Glutamatergic neuron (in vitro differentiated cells): ENCODE data around the gene CNOT1. TPM values are rescaled to one million over a fixed set of nuclear protein-coding genes. Genes with fewer than 3 reads are reported as not detected.
A peak's percentile ranks its signal among the peaks of the same experiment; 100 is the strongest.

Experiments used
- DNase-seq: peaks from one replicate; pipeline ENCODE4 v3.0.0; 2022
- H3K27ac Mint-ChIP-seq: one replicate; pipeline ENCODE4 v1.8.0; 2020; ENCODE audit warnings: mild to moderate bottlenecking, mixed read lengths, inconsistent platforms; ENCODE audit not compliant: unreplicated experiment
- H3K27me3 Mint-ChIP-seq: one replicate; pipeline ENCODE4 v1.8.0; 2020; ENCODE audit warnings: mild to moderate bottlenecking, moderate library complexity, mixed read lengths, inconsistent platforms; ENCODE audit not compliant: unreplicated experiment
- H3K36me3 Mint-ChIP-seq: one replicate; pipeline ENCODE4 v1.8.0; 2020; ENCODE audit warnings: mild to moderate bottlenecking, mixed read lengths, inconsistent platforms; ENCODE audit not compliant: unreplicated experiment
- H3K4me1 Mint-ChIP-seq: one replicate; pipeline ENCODE4 v1.8.0; 2020; ENCODE audit warnings: mild to moderate bottlenecking, low read depth, mixed read lengths, inconsistent platforms; ENCODE audit not compliant: unreplicated experiment
- H3K4me3 Mint-ChIP-seq: one replicate; pipeline ENCODE4 v1.8.0; 2020; ENCODE audit warnings: mild to moderate bottlenecking, mixed read lengths, inconsistent platforms; ENCODE audit not compliant: unreplicated experiment
- H3K9me3 Mint-ChIP-seq: one replicate; pipeline ENCODE4 v1.8.0; 2020; ENCODE audit warnings: mild to moderate bottlenecking, moderate library complexity, mixed read lengths, inconsistent platforms; ENCODE audit not compliant: unreplicated experiment
- CTCF ChIP-seq: fragments of 200-600 bp; sonication (generic); IDR thresholded peaks from one replicate; pipeline ENCODE4 v1.5.0; 2021; ENCODE audit not compliant: partially characterized antibody, unreplicated experiment
- long read RNA-seq: library from polyadenylated mRNA; unstranded; transcript quantifications from one replicate; pipeline ENCODE4 v2.0.0, GENCODE V29; 2020; ENCODE audit not compliant: unreplicated experiment
- total RNA-seq: library from RNA; stranded (reverse); fragmentation: NEBNext Ultra II Directional; extraction: Animal tissue kit (Norgen Biotek cat#: 25700); gene quantifications from one replicate; pipeline ENCODE4 v1.2.1, GENCODE V29; 2021; ENCODE audit not compliant: unreplicated experiment

Gene CNOT1
- 165 TPM for total RNA-seq
- long read RNA-seq, partial matches to known transcripts: 1 of 4 reads
- long read RNA-seq, other reads (novel, unspliced or antisense): 2 of 4 reads

DNA sequence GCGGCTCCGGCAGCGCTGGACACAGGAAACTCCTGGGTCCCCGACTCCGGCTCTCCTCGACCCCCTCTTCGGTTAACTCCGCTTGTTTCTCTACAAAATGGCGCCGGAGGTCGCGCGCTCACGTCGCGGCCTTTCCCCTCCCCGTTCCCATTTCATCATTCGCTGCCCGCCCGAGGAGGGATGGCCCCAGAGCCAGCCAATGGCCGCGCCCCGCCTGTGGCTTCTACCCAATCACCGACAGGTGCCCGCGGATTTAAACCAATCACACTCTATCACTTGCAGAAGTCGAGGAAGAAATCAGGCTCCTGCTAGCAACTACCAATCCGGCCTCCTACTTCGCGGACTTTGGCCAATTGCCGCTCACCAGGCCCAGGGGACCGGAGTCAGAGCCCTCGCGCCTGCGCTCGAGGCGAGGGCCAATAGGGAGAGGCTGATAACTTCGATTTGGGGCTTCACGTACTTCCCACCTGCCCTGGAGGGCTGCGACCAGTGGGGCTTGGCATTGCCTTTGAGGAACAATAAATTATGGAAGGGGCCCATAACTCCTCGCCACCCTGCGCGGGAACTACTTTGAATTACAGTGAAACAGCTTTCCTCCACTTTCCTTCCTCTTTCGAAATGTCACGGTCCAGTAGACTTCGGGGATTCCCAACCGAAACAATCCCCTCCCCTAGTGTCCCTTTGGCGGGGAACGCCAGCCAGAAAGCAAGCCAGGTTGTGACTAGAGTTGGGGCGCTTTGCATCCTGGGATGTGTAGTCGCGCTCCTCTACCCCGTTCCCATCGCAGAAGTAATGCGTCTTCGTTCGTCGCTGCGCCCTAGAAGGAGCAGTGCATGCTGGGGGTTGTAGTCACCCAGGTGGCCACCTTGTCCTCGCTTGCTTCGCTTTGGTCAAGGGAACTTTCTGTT, at the start of gene CNOT1:
Gene CNOT1 (minus strand): TSS at position 94 of the 908 bp plus-strand sequence. CDS start 30,489 bp downstream, outside the sequence.
- Mint-ChIP-seq H3K27ac (peak within 1 kb of the TSS; percentile 98), H3K9me3 (peaks cover 13% of the 10 kb centered on the region), H3K27me3 (peaks cover 11% of the 10 kb centered on the region), H3K4me3 (peak within 1 kb of the TSS; percentile 98), H3K4me1 (peaks cover 5% of the 10 kb centered on the region), H3K36me3 (no peaks in the 10 kb centered on the region)
- no peak for TF ChIP-seq CTCF
- DNase-seq: peak; percentile 98

DNA sequence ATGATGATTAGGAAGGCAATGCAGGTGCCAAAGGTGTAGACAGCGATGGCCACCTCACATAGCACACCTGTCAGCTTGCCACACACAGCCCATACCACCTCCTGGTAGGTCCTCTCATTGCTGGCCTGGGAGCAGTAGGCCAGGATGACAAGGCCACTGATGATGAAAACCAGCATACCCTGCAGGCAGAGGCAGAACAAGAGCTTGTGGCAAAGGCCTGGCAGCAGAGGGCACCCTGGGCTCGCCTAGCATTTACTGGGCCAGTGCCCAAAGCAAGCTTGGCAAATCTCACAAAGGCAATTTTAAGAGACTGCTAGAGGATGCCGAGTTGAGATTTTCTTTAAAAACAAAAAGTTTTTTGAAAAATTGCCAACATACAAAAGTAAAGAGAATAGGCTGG, 49.1 kb upstream of the CNOT1 start:
- no peaks in the 10 kb centered on the region for H3K36me3 Mint-ChIP-seq
- peaks cover 1% of the 10 kb centered on the region for H3K9me3 Mint-ChIP-seq
- H3K27me3 Mint-ChIP-seq: peaks cover 2% of the 10 kb centered on the region
- H3K27ac Mint-ChIP-seq: no peak overlapping the region
- TF ChIP-seq CTCF: no peak
- H3K4me1 Mint-ChIP-seq: peaks cover 5% of the 10 kb centered on the region
- DNase-seq: no peak
- H3K4me3 Mint-ChIP-seq: no peak overlapping the region

DNA sequence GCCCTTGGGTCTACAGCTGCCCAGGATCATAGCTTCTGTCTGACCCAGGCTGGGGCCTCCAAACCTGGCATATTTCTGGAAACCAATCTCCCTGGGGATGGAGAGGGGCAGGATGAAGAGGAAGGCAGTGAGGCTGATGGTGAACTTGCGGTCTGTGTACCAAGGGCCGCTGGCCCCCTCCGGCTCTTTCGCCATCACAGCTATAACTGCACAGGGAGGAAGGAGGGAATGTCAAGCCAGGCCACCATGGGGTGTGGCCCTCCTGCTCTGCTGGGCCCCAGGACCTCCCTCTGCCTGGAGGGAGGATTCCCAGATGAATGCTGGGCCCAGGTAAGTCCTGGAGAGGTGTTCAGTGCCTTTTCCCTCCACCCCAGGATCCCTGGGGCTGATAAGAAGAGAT, 48.6 kb upstream of the CNOT1 start:
- TF ChIP-seq CTCF: no peak
- H3K36me3 Mint-ChIP-seq: no peaks in the 10 kb centered on the region
- no peak overlapping the region for H3K4me3 Mint-ChIP-seq
- H3K27ac Mint-ChIP-seq: no peak overlapping the region
- DNase-seq: no peak
- peaks cover under 1% of the 10 kb centered on the region for H3K4me1 Mint-ChIP-seq
- H3K9me3 Mint-ChIP-seq: peaks cover 1% of the 10 kb centered on the region
- peaks cover 2% of the 10 kb centered on the region for H3K27me3 Mint-ChIP-seq

DNA sequence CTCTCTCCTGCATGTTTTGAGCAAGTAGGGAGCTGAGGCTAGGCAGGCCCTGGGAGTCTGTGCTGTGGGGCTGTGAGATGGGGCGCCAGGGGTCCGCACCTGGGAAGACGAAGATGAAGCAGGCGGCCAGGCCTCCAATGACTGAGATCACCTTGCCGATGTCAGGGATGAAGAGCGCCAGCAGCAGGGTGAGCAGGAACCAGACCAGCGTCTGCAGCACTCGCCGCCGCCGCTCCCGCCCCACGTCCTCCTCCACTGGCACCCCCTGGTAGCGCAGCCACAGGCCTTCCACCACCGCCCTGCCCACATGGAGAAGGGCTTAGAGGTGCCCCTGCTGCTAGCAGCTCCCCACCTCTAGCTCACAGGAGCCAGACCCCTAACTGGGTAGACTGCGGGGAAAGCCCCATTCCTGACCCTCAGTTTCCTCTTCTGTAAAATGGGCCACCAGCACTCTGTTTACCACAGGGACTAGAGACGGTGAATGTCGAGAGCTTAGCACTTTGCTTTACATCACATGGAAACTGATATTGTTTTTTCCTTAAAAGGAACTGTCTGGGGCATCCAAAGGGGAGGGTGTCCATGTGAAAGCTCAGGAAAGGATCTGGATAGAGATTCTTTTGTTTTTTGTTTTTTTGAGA, 41.4 kb upstream of the CNOT1 start:
- Mint-ChIP-seq H3K4me3 (no peak overlapping the region), H3K27ac (no peak overlapping the region), H3K9me3 (peaks cover 5% of the 10 kb centered on the region), H3K27me3 (peaks cover 2% of the 10 kb centered on the region), H3K36me3 (peaks cover 4% of the 10 kb centered on the region), H3K4me1 (no peaks in the 10 kb centered on the region)
- no peak for DNase-seq
- TF ChIP-seq CTCF: no peak
